Kidney (tissue), 14 donors: Measurements from ENCODE around the gene MRGPRD. TPM values are rescaled to one million over a fixed set of nuclear protein-coding genes. Genes with fewer than 3 reads are reported as not detected.

ENCODE experiments used
- DNase-seq, 5 donors: peaks; one replicate each; pipeline ENCODE4 v3.0.0-alpha.2; 2013 to 2020
- FAIRE-seq: peaks from 2 replicates; lab custom pipeline; 2012; peaks lifted over from hg19 to GRCh38; lab: Jason Lieb, UNC
- H3K27ac ChIP-seq, 2 donors: one replicate each; pipeline ENCODE4 v1.7.0; 2013; ENCODE audit warnings: low read depth in 2 of 2, low read length in 2 of 2, inconsistent platforms in 1 of 2
- H3K27me3 ChIP-seq: one replicate; pipeline ENCODE4 v1.7.1; 2013; ENCODE audit warnings: low read length, inconsistent platforms; ENCODE audit not compliant: control insufficient read depth, insufficient read depth
- H3K36me3 ChIP-seq, 3 donors: one replicate each; pipeline versions ENCODE4 v1.7.0 to v1.7.1; 2013; ENCODE audit warnings: low read length in 3 of 3, control low read depth in 1 of 3, inconsistent platforms in 1 of 3; ENCODE audit not compliant: insufficient read depth in 3 of 3, control insufficient read depth in 2 of 3
- H3K4me1 ChIP-seq, 3 donors: one replicate each; pipeline versions ENCODE4 v1.7.0 to v1.7.1; 2013; ENCODE audit warnings: low read length in 3 of 3, inconsistent platforms in 1 of 3, low read depth in 1 of 3; ENCODE audit not compliant: control insufficient read depth in 2 of 3, insufficient read depth in 2 of 3
- H3K4me3 ChIP-seq, 3 donors: one replicate each; pipeline versions ENCODE4 v1.7.0 to v1.8.1; 2013; ENCODE audit warnings: low read length in 3 of 3, control low read depth in 1 of 3, inconsistent platforms in 1 of 3
- H3K9ac ChIP-seq, 3 donors: one replicate each; pipeline versions ENCODE4 v1.7.0 to v1.7.1; 2013; ENCODE audit warnings: low read length in 3 of 3, control low read depth in 1 of 3, inconsistent platforms in 1 of 3
- H3K9me3 ChIP-seq, 3 donors: one replicate each; pipeline versions ENCODE4 v1.7.0 to v1.7.1; 2013; ENCODE audit warnings: low read length in 3 of 3, control low read depth in 1 of 3, inconsistent platforms in 1 of 3; ENCODE audit not compliant: control insufficient read depth in 2 of 3, insufficient read depth in 1 of 3
- intact Hi-C: fragments of 100-400 bp; cut with DNase I; formaldehyde crosslinking; loops from one replicate; pipeline ENCODE4 v1.11.1; 2022
- polyA plus RNA-seq: library from polyadenylated mRNA; stranded (reverse); fragments of 350-450 nt; fragmentation: Illumina TruSeq; extraction: RNeasy Lipid Tissue Mini Kit (QIAGEN cat#74804); gene quantifications from one replicate; pipeline ENCODE4 v1.2.3, GENCODE V29; 2014; ENCODE audit warnings: low read depth, low replicate concordance; ENCODE audit not compliant: insufficient read depth
- total RNA-seq: library from RNA; stranded (reverse); fragmentation: NEBNext Ultra II Directional; extraction: Animal tissue kit (Norgen Biotek cat#: 25700); gene quantifications from one replicate; pipeline ENCODE4 v1.2.1, GENCODE V29; 2021
- TF ChIP-seq, protein P1 (sequence below): IDR thresholded peaks from 3 replicates; pipeline ENCODE4 v1.5.1; 2012; ENCODE audit warnings: mild to moderate bottlenecking, moderate library complexity, borderline replicate concordance; ENCODE audit not compliant: insufficient read depth; ENCODE audit errors: extremely low read depth
- donor health status: control.
- donor health status: control.
- donor health status: control.
- donor health status: control.
- donor health status: control.
- donor health status: DM: yes; HTN: yes; CAD: no.
- donor health status: Normal renal cell carcinoma (clear cell type).

The MRGPRD gene
- total and polyA plus RNA-seq, 2 donors from 2014 or later = not detected

DNA sequence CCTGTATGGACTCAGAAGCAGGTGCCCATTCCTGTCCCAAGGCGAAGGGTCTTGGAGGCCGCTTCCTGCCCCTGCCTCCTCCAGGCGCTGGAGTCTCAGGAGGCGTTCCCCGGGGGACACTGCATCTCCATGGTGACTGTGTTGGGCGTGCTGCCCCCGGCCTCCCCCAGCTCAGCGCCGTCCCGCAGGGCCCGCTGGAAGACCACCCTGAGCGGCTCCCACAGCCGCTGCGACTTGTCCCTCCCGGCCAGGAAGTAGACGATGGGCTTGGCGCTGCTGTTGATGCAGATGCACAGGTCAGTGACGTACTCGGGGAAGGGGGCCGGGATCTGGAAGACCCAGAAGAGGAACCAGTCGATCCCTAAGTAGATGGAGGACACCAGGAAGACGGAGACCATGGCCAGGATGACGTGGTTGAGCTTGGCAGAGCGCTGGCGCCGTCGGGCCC, 24.4 kb upstream of the MRGPRD start:
- H3K4me3 ChIP-seq = no peak overlapping the region
- TF ChIP-seq, protein P1, sequence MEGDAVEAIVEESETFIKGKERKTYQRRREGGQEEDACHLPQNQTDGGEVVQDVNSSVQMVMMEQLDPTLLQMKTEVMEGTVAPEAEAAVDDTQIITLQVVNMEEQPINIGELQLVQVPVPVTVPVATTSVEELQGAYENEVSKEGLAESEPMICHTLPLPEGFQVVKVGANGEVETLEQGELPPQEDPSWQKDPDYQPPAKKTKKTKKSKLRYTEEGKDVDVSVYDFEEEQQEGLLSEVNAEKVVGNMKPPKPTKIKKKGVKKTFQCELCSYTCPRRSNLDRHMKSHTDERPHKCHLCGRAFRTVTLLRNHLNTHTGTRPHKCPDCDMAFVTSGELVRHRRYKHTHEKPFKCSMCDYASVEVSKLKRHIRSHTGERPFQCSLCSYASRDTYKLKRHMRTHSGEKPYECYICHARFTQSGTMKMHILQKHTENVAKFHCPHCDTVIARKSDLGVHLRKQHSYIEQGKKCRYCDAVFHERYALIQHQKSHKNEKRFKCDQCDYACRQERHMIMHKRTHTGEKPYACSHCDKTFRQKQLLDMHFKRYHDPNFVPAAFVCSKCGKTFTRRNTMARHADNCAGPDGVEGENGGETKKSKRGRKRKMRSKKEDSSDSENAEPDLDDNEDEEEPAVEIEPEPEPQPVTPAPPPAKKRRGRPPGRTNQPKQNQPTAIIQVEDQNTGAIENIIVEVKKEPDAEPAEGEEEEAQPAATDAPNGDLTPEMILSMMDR = no peak
- H3K9me3 ChIP-seq = no peaks in the 10 kb centered on the region
- DNase-seq (peak in 1 of 5 donors; percentile 38), FAIRE-seq (no peak)
- H3K4me1 ChIP-seq = peaks cover 0 to 25% (median 13%) of the 10 kb centered on the region in 3 donors
- H3K9ac ChIP-seq = no peak overlapping the region
- intact Hi-C loops = no loop called here
- no peaks in the 10 kb centered on the region for H3K36me3 ChIP-seq
- no peaks in the 10 kb centered on the region for H3K27me3 ChIP-seq
- no peak overlapping the region for H3K27ac ChIP-seq

DNA sequence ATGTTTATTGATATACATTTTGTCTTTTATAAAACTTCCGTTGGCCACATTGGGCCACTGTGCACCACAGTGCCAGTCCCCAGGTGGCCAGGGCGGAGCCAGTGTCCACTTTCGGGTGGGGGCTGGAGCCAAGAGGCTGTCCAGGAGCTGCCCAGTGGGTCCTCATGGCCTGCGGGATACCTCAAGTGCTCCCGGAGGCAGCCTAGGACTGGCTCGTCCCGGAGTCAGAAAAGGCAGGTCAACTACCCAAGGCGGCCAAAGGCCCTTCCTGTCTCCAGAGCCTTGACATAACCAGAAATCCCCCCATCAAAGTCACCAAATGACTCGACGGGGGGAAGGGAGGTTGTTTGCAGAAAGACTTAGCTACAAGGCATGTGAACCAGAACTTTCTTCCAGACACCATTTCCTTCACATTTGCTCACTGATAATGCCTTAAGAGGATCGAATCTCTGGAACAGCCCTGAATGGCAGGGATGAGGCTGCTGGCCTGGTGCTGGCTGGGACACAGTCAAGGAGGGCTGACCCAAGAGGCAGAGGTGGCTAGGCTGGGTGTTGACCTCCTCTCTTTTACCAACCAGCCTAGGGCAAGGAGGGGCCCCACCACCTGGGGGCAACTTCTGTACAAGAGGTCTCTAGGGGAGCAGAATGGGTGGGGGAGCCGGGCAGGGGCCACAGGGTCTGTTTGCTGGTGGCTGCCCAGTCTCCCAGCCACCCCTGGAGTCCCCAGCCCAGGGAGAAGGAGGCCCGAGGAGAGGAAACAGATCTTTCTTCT, 23.8 kb upstream of the MRGPRD start:
- DNase-seq (peak in 3 of 5 donors; percentile 8 to 61 (median 36)), FAIRE-seq (no peak)
- no peak overlapping the region for H3K4me3 ChIP-seq
- H3K27ac ChIP-seq = no peak overlapping the region
- peaks cover 0 to 22% (median 9%) of the 10 kb centered on the region in 3 donors for H3K4me1 ChIP-seq
- no peaks in the 10 kb centered on the region for H3K27me3 ChIP-seq
- H3K9me3 ChIP-seq = no peaks in the 10 kb centered on the region
- TF ChIP-seq, protein P1 = no peak
- no peaks in the 10 kb centered on the region for H3K36me3 ChIP-seq
- H3K9ac ChIP-seq = no peak overlapping the region
- intact Hi-C loops = no loop called here

DNA sequence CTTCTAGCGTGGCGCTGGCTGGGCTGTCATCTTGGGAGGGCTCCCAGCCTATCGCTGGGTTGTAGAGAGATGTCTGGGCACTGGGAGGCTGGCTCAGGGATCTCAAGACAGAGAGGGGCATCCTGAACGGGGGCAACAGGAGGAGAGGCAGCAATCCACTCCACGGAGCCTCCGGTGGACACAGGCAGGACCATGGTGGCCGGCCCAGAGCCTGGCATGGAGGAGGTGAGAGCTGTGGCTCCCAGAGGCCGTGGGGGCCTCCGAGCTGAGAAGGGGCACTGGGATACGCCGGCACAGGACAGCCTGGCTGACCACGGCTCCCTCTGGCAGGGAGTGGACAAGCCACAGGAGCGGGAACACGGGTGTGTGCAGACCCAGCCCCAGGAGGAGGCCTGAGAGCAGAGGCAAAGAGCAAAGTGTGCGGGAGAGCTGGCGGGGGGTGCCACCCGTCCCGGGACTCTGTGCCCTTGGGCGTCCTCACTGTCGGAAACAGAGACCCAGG, 23.1 kb upstream of the MRGPRD start:
- intact Hi-C loops = no loop called here
- no peak for FAIRE-seq
- H3K27ac ChIP-seq = no peak overlapping the region
- H3K27me3 ChIP-seq = no peaks in the 10 kb centered on the region
- TF ChIP-seq, protein P1 = no peak
- DNase-seq = peak in 2 of 5 donors; percentile 39 to 70
- no peaks in the 10 kb centered on the region for H3K36me3 ChIP-seq
- no peaks in the 10 kb centered on the region for H3K9me3 ChIP-seq
- peaks cover 0 to 15% (median 9%) of the 10 kb centered on the region in 3 donors for H3K4me1 ChIP-seq
- no peak overlapping the region for H3K4me3 ChIP-seq
- H3K9ac ChIP-seq = no peak overlapping the region
